DMS153 (cell line): Measurements from ENCODE around the gene CORO2B.

Source experiments
- DNase-seq: peaks from one replicate; lab custom pipeline; 2025; lab: John Stamatoyannopoulos, UW

CORO2B gene

GRCh38 chr15:68608844-68609232 lies 30.0 kb downstream of the CORO2B start:
- DNase-seq = no peak

GRCh38 chr15:68609629-68610028 lies 30.8 kb downstream of the CORO2B start:
- DNase-seq = no peak

GRCh38 chr15:68610825-68611224 lies 32.0 kb downstream of the CORO2B start:
- DNase-seq = no peak

GRCh38 chr15:68612503-68612902 lies 33.7 kb downstream of the CORO2B start:
- no peak for DNase-seq

GRCh38 chr15:68612979-68613740 lies 34.4 kb downstream of the CORO2B start:
- DNase-seq = no peak

- DNase-seq = no peak
Observed at GRCh38 chr15:68614286-68615035, 35.7 kb downstream of the CORO2B start.

GRCh38 chr15:68615301-68615700 lies 36.5 kb downstream of the CORO2B start:
- no peak for DNase-seq

- DNase-seq = no peak
Observed at GRCh38 chr15:68615811-68616210, 37.0 kb downstream of the CORO2B start.

GRCh38 chr15:68616397-68616796 lies 37.6 kb downstream of the CORO2B start:
- no peak for DNase-seq

- DNase-seq = no peak
Observed at GRCh38 chr15:68617001-68617400, 38.2 kb downstream of the CORO2B start.

- no peak for DNase-seq
Observed at GRCh38 chr15:68617777-68618176, 39.0 kb downstream of the CORO2B start.

- DNase-seq = peak; percentile 23
Observed at GRCh38 chr15:68618394-68618793, 39.6 kb downstream of the CORO2B start.

GRCh38 chr15:68618908-68619698 lies 40.3 kb downstream of the CORO2B start:
- DNase-seq = no peak

GRCh38 chr15:68620721-68621527 lies 42.1 kb downstream of the CORO2B start:
- DNase-seq = peak; percentile 87

- DNase-seq = no peak
Observed at GRCh38 chr15:68621535-68621934, 42.7 kb downstream of the CORO2B start.

GRCh38 chr15:68623301-68623892 lies 44.6 kb downstream of the CORO2B start:
- DNase-seq = no peak

- no peak for DNase-seq
Observed at GRCh38 chr15:68625853-68626252, 47.1 kb downstream of the CORO2B start.

- DNase-seq = no peak
Observed at GRCh38 chr15:68626283-68626682, 47.5 kb downstream of the CORO2B start.

GRCh38 chr15:68626739-68627138 lies 47.9 kb downstream of the CORO2B start:
- no peak for DNase-seq

GRCh38 chr15:68627476-68627875 lies 48.7 kb downstream of the CORO2B start:
- no peak for DNase-seq

GRCh38 chr15:68627995-68628394 lies 49.2 kb downstream of the CORO2B start:
- DNase-seq = no peak
